ENCODE measurements around the gene TRPM5.

Gene TRPM5

DNA sequence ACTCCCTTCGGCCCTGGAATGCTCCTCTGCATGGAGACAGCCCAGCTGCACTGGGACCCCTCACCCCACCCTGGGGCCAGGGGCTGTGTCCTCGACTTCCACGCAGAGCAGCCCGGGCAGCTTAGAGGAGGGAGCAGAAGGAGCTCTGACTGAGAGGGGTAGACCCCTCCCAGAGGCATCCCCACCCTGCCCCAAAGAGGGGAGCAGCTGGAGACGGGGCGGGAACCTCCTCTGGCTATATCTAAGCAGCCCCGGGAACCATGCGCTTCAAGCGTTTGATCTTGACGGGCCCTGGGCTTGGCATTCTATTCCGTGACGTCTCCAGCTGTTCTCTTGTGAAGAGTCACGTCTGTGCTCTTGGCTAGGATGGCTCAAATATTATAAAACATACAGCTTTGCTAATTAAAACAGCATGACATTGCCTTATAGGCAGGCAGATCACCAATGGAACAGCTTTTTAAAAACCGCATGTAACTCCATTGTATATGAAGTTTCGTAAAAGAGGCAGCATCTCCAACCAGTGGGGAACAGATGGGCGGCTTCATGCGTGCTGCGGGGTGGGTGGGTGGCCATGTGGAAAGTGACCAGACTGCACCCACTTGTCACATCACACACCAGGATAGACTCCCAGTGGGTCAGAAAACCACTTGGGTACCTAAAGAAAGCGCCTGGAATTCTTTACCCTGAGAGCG is 8.2 kb upstream of the TRPM5 start:
- DNase-seq (ENCODE audit: low read depth): no peak

DNA sequence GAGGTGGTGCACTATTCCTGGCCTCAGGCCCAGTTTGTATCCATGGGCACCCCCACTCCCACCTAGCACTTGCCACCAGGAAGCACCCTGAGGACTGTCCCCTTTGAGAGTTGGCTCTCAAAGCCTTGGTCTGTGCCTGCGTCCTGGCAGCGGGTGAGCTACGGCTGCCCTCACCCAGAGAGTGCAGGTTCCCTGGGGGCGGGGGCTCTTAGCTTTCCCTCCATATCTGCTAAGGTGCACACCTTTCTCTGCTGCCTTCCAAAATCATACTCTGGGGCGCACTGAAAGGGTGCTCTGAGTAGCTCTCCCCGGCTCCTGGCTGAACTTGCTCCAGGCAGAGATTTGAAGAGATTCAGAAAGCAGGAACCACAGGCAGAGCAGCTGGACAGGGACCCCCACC is 7.6 kb upstream of the TRPM5 start:
- DNase-seq (ENCODE audit: low read depth): no peak

DNA sequence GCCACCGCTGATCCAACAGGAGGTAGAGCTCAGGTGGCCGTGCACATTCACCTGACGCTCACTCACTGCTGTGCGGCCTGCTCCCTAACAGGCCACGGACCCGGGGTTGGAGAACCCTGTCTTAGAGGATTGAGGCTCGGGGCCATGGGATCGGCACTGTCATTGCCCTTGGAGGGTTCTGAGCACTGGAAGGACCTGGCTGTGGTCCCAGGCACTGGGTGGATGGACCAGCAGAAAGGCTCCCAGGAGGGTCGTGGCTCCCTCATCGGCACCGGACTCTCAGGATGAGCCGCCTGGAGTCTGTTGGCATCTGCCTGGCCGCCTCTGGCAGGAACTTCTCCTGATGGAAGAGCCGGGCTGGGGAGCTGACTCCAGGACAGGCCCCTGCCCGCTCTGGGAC is 7.0 kb upstream of the TRPM5 start:
- DNase-seq (ENCODE audit: low read depth): no peak

DNA sequence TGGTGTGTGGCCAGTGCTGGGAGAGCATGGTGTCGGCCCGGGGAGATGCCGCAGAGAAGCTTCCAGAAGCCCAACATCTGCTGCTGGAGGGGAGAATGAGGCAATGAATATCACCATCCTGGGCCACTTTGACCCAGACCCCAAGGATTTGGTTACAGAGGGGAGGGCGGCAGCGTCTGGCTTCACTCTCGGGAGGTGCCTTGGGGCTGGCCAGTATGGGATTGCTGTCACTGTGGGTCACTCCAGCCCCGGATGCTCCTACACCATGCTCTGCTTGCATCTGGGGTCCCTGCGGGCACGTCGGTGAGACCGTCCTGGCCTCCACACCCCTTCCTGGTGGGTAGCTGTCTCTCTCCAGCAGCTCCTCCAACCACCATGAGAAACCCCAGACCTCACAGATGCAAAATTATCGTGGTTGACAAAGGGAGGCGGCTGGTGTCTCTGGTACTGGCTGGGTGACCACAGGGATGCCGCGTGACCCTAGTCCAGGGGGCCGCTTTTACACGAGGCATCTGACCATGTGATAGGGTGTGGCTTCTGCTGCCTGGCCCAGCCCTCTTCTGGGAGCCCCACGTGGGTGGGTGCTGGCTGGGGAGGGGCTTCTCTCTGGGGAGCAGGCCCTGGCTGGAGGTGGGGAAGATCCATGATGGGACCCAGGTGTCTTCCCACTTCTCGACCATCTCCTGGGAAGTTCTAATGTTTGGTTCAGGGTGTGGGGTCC is 6.2 kb upstream of the TRPM5 start:
- DNase-seq (ENCODE audit: low read depth): no peak

DNA sequence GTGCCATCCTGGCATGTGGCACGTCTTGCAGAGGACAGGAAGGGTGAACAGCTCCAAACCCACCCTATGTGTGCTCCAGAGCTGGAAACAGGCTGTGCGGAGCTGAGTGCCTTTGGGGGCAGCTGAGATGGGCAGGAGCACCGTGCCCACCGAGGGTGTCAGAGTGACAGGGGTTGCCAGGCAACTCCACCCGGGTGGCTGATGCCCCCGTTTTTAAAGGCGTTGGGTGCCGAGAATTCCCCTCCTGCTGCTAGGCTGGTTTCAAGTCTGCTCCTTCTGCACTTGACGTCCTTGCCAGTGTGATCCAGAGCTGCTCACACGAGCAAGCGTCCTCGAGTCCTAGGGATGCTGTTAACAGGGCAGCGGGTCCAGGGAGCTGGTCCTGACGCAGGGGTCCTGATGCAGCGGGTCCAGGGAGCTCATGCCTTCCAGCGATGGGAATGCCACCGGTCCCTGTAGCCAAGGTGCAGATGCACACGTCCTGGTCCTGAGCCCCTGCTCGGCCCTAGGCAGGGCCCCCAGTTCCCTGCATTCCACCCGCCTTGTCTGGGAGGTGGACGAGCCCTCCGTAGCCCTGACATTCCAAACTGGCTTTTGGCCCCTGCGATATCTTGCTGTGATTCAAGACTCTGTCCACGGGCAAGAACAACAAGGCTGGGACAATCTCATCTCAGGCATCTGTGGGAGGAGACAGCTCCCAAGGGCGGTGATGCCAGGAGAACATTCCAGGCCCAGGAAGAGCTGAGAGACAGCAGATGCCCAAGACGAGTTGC is 5.4 kb upstream of the TRPM5 start:
- no peak for DNase-seq (ENCODE audit: low read depth)

DNA sequence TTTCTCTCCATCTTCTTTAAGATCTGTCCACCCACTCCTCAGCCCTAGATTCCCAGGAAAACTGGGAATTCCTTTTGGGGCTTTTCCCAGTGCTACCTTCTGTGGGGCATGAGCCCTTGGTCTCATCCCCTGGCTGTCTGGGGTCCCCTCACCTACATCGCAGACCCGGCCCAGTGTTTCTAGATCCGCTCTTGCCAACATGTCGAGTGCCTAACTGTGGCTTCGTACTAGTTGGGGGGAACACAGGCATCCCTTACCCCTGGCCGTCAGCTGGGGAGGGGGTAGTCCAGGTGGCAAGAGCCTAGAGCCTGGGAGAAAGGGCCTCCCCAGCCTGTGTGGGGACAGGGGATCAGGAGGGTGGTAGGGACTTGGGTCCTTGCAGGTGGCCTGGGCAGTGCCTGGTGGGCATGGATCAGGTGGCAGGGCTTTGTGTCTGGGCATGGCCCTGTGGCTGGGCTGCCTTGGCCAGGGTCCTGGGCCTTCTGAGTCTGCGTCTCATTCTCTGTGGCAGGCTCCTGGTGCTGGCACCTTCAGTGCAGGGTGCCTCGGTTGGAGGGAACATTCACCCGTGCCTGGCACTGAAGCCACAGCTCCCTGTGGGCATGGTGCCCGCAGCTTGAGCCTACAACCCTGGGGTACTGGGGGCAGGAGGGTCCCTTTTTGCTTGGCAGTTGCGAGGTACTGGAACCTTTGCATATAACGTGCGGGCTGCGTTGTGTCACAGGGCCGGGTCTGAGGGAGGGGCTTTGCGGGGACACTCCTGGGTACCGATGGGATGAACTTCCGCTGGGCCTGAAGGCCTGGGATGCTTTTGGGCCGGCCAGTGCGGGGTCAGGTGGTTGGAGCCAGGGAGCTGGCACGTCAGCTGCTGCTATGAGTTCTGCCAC is 4.6 kb upstream of the TRPM5 start:
- DNase-seq (ENCODE audit: low read depth): no peak

DNA sequence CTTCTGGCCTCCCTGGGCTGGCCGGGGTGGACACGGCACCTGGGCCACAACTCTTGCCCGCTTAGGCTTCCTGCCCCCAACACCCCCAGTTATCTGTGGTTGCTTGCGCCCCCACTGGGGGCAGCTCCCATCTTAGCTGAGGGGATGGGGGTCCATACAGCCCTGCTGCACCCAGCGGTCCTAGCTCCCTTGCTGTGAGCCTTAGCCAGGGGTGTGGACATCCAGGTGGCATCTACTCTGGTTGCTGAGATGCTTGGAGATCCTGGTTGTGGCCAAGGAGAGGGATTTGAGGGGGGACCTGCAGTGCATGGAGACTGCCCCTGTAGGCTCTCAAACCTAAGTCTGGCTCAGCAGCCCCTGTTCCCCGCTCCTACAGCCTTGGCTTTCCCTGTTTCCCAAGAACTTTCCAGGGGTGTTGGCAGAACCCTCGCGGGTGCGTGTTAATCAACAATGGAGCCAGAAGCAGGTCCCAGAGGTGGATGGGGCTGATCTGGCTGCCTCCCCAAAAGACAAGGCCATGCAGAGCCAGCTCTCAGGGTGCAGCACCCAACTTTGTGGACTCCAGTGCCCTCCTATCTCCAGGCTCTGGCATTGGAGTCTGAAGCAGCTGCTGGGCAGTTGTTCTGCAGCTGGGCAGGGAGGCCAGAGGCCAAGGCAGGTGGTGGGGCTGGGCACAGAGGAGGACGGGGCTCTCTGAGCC is 3.8 kb upstream of the TRPM5 start:
- DNase-seq (ENCODE audit: low read depth): no peak

DNA sequence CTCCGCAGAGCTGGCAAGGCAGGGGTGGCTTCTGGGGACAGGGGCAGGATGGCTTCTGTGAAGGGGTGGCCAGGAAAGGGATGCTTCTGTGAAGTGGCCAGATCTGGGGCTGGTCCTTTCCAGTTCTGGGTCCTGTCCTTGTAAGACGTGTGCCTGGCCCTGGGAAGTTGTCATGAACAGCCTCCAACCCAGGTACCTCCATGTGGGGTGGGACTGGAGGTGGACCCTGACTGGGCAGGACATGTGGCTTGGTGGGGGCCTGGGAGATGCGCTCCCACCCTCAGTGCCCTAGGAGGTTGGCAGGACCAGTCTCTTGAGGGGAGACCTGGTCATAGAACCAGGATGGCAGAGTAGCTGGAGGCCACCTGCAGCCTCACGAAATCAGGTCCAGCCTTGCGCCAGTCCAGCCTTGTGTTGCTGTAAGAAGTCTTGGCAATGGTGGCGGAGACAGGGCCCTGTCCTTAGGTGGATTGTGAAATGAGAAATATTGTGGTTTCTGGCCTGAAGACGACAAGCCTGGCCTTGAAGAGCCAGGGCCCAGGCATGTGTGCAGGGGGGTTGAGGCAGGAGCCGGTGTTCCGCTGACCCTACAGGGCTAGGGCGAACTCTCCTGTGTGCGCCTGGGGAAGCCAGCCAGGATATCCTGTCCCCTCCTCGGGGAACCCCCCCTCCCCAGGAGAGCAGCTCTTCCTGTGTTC is 3.1 kb upstream of the TRPM5 start:
- no peak for DNase-seq (ENCODE audit: low read depth)

DNA sequence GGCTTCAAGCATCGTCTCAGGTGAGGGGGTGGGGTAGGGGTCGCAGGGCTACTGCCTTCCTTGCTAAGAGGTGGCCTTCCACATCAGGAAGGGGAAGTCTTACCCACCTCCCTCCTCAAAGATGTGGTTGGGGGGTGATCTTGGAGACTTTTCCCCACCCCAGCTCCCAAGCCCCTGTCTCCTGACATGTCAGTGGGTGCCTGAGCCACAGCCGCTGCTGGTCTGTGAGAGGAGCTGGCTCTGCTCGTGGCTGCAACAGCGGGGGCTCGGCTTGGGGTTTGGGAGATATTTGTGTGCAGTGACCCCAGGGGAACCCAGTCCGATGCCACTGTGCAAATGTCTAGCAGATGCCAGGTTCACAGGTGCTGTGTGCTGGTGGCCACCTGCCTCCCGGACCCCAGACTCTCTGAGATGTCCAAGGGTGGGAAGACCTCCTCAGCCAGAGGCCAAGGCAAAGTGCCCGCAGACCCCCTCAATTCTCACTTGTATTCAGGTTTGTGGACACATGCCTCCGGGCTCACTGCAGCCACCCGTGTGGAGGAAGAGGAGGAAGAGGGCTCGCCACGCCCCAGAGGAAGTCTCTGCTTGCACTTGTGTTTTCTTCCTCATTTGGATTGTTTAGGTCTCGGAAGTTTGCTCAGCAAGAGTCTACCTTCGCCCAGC is 2.4 kb upstream of the TRPM5 start:
- DNase-seq (ENCODE audit: low read depth): no peak

DNA sequence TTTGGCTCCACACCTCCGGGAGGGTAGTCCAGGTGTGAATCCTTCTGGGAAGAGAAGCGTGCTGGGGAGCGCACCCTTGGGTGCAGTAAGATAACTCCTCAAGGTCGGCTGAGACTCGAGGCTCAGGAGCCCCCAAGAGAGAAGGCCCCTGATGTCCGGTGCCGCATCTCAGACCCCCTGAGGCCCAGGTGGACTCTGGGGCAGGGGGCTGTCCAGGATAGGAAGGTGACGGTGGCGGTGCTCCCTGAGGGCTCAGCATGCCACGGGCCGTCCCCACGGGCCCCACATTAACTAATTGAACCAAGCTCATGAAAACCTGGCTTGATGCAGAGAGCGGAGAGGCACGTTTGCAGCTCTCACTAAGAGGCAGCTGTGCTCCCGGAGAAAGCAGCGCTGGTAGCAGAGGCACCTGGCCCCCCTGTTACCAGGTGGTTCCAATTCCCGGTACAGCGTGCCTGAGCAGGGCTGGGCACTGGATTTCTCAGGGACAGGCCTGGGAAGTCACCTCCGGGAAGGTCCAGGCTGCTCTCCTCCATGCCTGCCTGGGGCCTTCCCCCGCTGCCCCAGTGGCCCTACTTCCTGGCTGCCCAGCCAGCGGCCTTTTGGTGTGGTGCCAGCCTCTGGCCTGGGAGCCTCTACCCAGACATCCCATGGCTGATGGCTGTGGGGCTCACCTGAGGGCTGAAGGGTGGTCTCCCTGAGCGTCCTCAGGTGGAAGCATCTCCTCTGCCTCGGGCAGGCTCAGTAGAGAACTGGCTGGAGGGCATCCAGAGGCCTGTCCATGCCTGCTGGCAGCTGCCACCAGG is 1.6 kb upstream of the TRPM5 start:
- DNase-seq (ENCODE audit: low read depth): no peak

DNA sequence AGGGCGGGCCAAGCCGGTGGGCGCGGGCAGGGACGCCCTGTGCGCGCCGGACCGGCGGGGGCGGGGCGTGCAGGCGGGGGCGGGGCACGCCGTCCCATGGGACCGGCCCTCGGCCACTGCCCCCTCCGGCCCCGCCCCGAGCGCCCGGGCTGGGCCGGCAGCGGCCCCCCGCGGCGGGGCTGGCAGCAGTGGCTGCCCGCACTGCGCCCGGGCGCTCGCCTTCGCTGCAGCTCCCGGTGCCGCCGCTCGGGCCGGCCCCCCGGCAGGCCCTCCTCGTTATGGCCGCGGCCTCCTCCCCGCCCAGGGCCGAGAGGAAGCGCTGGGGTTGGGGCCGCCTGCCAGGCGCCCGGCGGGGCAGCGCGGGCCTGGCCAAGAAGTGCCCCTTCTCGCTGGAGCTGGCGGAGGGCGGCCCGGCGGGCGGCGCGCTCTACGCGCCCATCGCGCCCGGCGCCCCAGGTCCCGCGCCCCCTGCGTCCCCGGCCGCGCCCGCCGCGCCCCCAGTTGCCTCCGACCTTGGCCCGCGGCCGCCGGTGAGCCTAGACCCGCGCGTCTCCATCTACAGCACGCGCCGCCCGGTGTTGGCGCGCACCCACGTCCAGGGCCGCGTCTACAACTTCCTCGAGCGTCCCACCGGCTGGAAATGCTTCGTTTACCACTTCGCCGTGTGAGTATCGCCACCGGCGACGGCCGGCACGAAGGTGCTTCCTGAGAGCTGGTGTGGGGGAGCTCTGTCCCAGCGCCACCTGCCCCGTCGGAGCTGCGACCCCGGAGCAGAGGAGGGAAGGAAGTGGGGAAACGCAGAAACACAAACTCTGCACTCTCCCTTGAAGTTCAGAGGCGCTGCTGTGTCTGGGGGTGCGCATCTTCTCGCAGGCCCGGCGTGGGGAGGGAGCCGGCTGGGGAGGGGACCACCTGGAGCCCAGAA is 769 bp upstream of the TRPM5 start, which contains the start of gene KCNQ1:
TSS of gene KCNQ1 (plus strand) at position 188 of the 925 bp plus-strand sequence. CDS start at position 279, 91 bp downstream.
- no peak for DNase-seq (ENCODE audit: low read depth)

DNA sequence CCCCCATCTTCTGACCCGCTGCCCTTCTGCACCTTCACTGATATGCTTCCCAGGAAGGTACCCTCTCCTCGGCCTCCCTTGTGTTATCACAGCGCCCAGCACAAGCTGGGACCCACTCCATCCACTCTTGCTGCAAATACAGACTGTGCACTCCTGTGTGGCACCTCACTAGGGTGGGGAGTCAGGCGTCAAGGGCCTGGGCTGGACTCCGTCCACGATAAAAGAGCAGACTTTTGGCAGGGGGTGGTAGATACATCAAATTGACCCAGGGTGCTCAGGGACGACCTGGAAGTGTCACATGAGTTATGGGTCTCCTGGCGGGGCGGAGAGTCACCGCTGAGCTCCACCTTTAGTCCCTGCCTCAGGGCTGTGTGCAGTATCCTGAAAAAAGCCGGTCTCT is 908 bp downstream of the TRPM5 start:
- no peak for DNase-seq (ENCODE audit: low read depth)

DNA sequence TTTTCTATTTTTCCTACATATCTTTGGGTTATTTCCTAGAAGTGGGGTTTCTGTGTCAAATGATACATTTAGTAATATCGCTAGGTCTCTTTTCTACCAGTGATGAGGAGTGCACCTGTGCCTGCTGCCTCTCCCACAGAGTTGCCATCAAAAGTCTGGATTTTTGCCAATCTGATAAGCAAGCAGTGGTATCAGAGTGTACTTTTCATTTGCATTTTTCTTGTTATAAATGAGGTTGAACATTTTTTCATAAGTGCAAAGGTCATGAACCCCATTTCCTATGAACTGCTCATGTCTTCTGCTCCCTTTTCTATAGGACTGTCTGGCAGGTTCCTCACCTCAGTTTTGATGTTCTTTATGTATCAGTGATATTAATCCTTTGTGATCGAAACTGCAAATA is 1.7 kb downstream of the TRPM5 start:
- no peak for DNase-seq (ENCODE audit: low read depth)

DNA sequence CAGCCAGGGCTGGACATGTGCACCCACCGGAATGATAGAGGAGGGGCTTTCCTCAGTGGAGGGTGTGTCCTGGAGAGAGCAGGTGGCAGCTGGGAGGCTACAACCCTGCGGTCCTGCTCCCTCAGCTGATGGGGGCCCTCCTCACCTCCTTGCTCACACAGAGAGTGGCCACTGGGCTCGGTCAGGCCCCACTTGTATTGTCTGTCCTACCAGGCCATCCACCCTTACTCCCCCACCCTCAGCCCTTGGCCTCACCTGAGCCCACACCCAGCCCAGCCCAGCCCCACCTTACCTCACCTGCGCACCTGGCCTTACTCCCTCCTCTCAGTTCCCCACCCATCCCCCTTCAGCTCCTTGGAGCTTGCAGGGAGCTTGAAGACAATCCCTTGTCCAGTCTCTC is 3.1 kb downstream of the TRPM5 start:
- no peak for DNase-seq (ENCODE audit: low read depth)

DNA sequence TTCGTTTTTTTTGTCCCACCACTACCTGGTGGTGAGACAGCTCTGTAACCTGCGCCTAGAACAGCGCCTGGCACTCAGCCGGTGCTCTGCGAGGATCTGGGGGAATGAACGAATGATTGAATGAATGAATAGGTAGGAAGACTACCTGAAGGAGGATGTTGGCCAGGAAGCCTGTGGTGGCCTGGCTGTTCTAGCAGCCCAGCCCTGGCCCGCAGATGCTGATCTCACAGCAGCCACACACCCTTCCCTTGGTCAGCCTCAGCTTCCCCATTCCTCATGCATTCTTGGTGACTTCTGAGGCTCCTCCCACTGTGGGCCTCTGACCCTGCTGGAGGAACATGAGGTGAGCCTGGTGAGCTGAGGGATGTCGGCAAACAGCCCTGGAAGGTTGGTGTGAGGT is 3.7 kb downstream of the TRPM5 start:
- DNase-seq (ENCODE audit: low read depth): no peak

DNA sequence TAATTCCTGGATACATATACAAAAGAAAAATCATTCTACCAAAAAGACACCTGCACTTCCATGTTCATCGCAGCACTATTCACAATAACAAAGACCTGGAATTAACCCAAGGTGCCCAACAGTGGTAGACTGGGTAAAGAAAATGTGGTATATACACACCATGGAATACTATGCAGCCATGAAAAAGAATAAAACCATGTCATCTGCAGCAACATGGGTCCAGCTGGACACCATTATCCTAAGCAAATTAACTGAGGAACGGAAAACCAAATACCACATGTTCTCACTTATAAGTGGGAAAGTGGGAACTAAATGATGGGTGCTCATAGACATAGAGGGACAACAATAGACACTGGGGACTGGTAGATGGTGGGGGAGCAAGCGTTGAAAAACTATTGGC is 4.5 kb downstream of the TRPM5 start:
- DNase-seq (ENCODE audit: low read depth): no peak

DNA sequence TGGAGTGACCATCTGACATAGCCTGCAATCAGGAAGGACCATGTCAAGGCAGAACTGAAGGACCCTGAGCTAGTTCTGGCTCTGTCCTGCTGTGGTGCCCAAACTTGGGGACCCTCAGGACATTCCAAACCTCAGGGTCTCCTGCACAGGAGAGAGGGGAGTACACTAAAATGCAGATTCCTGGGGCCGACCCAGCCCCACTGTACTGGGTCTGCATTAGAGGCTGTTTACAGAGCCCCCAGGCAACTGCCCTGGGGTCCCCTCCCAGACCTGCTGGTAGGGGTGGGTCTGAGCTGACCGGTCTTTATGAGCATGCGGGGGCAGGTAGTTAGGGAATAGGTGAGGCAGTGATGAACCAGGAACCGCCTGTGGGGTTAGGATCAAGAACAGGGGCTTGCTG is 6.8 kb downstream of the TRPM5 start:
- no peak for DNase-seq (ENCODE audit: low read depth)

DNA sequence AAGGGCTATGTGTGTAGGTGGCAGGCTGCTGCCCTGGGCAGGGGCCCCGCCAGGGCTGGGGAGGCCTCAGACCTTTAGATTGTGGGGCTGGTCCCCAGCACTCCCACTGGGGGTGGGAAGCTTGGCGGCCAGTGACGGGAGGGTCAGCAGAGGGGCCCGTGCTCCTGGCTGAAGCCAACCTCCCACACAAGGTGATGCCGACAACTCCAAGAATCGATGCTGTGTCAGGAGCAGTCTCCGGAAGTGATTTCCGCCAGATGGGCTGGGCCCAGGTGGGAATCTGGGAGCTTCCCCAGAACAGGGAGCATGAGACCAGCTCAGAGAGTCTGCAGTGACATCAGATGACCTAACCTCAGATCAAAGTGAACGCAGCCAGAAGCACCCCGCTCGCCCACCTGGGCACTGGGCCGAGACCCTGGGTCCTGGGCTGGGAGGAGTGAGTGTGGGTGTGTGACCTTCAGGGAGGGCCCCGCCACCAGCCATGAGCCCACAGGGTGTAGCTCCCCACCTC is 7.7 kb downstream of the TRPM5 start:
- no peak for DNase-seq (ENCODE audit: low read depth)

All from stromal cell of bone marrow (primary cell).